SHP77 treated with DMSO at 0.1 percent for 48 hours (cell line): ENCODE results near the gene SLC22A4.

Experiments
- DNase-seq: peaks from one replicate; lab custom pipeline; 2025; lab: John Stamatoyannopoulos, UW

Gene SLC22A4

DNA sequence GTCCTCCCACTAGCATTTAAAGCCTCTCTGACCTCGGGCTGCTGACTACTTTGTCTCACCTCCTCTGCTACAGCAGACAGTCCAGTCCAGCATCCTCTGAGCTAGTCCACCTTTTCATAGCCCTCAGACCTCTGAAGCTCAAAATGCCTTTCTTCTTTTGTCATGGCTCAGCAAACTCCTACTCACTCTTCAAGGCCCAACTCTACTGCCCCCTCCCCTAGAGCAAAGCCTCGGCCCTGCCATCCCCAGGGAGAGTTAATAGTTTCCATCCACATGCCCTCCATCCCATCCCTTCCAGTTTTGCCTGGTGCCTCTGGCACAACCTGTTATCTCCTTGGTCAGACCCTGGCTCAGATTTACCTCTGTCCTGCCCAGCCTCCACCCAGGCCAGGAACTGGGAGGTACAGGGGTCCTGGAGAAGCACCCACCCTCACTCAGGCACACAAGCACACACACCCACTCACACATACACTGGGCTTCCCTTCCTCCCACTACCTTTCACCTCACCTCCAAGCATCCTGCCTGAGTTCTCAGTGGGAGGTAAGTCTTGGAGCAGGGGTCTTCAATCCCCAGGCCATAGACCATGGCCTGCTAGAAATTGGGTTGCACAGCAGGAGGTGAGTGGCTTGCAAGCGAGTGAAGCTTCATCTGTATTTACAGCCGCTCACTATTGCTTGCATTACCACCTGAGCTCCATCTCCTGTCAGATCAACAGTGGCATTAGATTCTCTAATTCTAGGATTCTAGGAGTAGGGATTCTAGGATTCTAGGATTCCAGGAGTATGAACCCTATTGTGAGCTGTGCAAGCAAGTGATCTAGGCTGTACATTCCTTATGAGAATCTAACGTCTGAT, 18.6 kb upstream of the SLC22A4 start:
- no peak for DNase-seq

DNA sequence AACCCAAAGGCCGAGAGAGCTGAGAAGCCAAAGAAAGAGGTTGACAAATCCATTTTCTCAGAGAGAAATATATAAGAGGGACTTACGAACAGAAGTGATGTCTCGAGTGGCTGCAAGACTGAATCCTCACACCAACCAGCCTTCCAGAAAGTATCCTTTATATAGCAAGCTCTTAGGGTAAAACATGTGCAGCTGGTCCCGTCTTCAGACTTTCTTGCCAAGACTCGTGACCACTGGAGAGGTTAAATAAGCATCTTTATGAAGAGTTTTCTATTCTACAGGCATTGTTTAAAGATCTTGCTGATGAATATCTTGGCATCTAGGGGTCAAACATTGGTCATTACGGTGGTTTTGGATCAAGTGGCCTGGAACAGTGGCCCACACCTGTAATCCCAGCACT, 16.9 kb upstream of the SLC22A4 start:
- DNase-seq = no peak

DNA sequence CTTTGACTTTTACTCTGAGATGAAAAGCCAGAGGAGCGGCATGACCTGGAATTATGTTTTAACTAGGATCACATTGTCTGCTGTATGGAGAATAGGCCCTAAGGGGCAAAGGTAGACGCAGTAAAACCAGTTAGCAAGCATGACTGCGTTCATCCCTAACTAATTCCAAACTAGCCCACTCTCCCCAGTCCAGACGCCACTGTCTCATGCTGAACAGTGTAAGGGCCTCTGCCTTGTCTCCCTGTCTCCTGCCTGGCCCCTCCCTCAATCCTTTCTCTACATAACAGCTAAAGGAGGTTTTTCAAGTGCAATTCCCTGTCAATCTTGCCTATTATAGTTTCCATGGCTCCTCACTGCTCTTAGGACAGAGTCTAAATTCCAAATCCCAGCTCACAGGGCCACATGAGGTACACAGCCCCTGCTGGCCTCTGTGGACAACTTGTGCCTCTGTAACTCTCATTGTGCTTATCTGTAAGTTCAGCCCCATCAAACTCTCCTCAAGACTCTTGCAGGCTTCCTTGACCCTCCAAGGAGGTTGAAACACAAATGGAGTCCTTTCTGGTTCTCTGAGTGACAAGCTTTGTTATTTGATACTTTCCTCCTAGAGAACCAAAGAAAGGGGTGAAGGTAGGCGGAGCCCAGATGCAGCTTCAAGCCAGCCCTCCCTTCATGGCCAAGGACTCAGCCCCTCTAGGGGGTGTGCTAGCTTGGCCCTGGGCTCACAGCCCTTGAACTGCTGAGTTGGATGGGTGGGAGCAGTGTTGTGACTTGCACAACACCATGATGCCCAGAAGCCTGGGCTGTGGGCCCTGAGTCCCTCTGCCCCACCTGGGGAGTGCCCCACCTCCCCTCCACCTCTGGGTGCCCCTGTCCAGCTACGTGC, 16.0 kb upstream of the SLC22A4 start:
- DNase-seq = no peak

DNA sequence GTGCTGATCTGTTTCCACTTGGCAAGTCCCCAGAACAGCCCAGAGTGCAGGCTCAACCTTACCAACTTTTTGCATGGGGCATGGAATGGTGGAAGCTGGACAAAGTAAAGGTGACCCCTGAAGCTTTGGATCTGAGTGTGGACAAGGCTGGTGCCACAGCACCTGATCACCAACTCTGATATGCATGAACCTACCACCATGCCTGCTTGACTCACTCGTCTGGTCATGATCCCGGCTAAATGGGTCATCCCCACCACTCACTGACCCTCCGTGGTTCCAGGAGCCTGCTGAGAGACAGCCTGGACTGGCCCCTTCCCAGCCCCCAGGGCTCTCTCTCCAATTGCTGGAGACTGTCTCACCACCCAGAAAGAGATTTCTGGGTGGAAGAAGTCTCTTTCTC, 14.4 kb upstream of the SLC22A4 start:
- DNase-seq = no peak

DNA sequence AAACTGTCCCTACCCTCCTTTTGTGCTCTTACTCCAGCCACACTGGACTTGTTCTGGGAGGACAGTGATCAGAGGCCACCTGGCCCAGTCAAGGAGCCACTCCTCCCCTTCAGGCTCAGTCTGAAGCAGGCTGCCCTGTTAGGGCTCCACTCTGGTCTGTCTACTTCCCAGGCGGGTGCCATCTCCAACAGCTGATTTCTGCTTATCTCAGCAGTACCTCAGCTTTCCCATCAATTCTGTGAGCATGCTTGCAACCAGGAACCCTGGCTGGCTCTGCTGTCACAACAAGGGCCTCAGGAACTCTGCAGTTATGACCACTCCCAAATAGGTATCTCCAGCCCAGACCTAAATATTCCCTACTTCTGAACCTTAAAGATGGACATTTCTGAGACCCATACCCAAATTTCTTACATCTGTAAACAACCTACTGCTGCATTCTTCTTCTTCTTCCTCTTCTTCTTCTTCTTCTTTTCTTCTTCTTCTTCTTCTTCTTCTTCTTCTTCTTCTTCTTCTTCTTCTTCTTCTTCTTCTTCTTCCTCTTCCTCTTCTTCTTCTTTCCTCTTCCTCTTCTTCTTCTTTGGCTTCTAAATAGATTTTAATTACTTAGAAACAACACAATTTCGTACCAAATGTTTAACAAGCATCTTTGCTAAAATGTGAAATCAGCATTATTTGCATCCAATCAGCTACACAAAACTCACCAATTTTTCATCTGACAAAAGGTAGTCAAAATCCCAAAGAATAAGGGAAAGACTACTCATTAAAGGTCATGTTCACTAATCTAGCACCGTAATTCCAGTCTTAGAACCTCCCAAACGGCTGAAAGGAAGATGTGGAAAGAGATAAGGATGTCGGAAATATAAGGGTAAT, 13.6 kb upstream of the SLC22A4 start:
- DNase-seq = no peak

DNA sequence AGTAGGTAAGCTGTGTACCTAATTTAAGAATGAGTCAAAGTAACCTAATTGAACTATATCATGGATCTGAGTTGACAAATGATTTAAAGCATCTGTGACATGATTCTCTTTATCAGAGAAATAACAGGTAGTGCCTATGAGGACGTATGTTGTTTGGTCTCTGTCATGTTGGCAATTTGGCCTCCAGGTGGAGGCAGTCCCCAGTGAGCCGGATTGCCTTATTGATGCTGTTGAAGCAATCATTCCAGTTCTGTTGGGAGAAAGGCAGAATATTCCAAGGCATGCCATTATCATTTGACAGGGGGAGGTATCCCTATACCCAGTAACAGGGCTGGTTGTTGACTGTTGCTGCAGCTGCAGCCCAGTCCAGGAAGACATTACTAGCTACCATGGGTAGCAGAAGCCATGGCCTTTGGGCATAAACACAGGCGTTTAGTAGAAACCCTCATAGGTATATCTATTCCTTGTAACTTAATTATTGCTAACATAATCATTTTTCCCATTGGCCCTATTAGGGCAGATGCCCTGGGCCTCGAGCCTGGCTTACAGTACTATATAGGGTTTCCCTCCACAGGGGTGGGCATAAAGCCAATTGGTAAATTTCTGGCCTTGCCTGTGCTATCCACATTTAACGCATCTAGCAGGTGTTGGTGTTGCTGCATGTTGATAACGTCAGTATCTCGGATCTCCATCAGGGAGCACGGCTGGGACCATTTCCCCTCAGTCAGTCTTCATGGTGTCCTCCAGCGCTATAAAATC, 12.2 kb upstream of the SLC22A4 start:
- no peak for DNase-seq

DNA sequence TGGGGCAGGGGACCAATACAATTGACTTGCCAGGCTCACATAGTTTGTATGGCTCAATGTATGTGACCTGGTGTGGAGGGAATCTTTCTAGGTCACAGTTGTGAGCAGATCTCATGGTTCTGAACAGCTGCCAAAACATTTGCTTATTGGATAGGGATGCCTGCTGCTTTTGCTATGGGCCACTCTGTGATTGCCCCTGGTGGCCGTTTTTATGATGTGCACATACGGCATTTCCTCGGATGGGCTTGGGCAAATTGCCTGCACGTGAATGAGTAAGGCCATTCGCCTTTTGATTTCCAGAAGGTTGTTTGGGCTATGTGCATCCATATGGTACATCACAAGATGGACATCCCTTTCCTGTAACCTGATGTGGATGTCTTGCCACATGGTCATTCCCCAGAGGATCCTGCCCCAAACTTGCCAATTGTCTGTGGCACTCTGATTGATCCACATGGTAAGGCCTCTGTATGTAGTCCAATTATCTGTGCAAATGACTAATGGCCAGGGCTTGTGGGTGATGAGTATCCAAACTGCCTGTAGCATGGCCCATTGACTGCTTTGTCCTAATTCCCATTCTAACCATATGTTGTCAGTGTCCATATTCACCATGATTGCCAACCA, 10.7 kb upstream of the SLC22A4 start:
- DNase-seq = peak; percentile 47

DNA sequence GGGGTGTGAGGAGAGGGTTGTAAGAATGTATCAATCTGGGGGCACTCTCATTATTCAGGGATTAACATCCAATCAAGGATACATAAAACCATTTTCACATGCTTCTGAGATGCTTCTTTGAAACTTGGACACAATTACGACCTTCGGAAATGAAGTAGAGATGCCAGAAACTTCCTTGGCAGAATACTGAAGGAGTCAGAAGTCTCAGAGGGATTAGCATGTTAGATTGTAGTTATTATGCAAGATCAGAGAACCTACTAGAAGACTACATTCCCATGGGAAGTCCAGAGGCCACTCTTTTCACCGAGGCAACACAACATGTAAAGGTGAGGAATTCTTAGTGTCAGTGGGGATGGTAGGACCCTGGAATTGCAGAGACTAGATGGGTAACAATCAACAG, 5.1 kb upstream of the SLC22A4 start:
- DNase-seq = no peak

DNA sequence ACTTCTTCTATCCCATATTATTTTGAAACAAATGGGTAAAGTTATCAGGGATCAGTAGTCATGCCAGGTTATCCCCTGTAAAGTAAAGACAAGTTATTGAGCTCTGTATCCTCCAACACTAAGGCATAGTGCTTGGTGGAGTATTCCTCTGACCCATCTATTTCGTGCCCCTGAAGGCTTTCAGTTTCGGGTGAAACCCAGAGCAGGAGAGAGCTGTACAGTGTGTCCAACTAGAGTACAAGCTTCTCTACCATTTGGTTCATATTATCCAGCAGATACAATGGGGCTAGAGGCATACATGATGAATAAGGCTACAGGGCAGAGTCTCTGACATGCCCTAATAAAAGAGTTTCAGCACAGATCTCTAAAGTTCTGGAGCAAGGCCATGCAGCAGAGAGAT, 3.2 kb upstream of the SLC22A4 start:
- no peak for DNase-seq

DNA sequence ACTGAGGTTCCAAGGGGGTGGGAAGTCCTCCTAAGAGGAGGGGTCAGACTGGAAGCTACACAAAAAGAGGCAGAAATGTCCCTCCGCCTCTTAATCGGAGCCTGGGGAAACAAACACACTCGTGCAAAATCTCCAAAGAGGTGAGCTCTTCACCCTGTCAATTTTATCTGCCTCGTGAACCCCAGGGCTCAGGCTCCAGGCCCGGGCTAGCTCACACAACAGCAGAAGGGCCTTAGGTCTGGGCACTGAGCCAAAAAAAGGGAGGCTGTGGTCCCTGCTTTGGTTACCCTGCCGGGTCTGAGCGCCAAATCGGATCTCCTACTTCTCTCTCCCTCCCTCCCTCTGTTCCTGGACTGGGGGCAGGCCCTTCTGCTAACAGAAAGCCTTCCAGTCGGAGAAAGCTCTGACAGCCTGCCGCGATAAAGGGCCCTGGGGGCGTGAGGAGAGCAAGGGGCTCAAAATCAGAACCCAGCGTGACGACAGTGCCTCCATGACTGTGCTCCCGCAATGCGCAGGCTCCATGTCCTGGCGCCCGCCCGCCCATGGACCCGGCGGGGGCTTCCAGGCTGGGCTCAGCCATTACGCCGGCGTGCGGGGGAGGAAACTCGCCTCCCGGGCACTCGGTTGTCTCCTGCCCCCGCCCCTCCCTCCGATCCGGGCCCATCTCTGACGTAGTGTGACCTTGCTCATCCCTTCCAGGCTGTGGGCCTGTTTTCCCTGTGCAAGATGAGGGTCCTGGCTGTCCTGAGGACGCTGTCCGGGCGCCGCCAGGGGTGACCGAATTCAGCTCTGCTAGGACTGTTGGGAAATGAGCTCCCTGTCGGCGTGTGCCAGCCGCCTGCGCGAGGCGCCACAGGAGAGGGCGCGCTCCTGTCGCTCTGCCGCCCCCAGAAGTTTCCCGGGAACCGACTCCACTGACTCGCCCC, 865 bp upstream of the SLC22A4 start:
- peak; percentile 84 for DNase-seq

DNA sequence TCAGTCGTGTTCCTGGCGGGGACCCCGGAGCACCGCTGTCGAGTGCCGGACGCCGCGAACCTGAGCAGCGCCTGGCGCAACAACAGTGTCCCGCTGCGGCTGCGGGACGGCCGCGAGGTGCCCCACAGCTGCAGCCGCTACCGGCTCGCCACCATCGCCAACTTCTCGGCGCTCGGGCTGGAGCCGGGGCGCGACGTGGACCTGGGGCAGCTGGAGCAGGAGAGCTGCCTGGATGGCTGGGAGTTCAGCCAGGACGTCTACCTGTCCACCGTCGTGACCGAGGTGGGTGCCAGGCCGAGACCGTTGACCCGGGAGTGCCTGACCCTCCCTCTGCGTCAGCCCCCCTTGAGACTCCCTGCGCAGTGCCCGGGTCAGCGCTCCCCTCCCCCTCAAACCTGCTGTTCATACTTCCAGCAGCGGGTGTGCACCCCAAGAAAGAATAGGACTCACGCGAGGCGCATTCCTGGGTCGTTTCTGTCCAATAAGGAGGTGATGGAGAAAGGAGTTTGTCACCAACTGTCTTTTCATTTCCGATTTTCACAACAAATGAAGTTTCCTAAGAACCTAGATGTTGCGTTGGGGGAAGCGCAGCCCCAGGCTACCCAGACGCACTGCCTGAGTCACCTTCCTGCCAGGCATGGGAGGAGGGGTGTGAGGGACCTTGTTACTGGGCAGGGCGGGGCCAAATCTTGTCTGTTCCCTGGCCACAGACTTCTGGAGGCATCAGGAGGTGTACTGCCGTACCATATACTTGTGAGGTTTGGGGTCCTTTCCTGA, 722 bp downstream of the SLC22A4 start:
- DNase-seq = no peak

DNA sequence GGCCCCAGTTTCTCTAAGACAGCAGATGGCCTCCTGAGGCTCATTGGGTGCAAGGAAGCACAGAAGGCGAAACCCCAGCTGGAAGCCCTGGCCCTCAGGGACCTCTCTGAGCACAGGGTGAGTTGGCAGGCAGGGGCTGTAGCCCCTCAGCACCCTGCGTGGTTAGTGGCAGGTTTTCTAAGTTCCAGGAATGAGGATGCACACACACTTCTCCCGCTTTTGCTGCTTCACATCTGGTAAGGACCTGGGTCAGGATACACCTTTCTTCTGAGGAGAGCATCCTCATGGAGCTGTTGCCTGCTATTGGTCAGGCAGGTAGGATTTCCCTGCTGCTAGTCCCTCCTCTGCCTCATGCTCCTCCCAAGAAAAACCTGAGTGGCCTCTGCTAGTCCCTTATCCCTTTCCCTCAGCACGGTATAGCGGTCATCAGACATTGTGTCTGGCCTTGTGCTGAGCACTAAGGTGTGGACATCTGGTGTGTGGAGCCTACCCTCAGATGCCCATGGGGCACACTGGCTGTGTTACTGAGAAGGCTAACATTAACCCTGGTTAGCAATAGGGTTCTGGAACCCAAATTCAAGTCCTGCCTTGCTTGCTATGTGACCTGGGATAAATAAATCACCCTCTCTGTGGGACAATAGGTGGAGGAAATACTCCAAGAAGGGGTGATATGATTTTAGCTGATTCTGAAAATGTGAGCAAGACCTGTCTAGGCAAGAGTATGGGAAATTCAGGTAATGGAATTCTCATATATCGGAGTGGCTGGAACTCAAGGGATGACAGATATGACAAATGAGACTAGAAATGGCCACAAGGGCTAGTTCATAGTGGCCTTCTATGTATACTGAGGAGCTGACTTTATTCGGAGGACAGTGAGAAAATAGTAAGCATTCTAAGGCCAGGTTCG, 1.6 kb downstream of the SLC22A4 start:
- no peak for DNase-seq

DNA sequence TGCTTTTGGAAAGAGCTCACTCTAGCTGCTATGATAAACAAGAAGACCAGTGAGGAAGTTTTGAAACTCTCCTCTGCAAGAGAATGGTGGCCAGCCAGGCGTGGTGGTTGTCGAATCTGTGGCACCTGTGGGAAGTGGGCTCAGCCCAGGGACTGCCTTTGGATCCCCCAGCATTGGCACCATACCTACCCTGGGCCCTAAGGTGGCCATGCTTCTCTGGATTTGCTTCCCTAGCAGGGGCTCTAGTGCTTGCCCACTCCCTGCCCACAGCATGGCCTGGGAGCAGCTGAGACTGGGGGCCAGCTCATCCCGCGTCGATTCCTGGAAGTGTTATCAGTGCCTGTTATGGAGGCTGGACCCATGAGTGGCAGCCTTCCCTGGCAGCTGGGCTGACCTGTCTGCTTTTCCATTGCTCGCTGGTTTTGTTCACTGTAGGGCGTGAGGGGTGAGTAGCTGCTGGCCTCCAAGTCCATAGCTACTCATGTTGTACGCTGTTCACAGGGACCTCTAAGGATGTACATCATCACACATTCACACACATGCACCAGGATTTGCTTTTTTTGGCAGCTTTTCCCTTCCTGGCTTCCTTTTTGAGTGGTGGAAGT, 2.3 kb downstream of the SLC22A4 start:
- DNase-seq = no peak

DNA sequence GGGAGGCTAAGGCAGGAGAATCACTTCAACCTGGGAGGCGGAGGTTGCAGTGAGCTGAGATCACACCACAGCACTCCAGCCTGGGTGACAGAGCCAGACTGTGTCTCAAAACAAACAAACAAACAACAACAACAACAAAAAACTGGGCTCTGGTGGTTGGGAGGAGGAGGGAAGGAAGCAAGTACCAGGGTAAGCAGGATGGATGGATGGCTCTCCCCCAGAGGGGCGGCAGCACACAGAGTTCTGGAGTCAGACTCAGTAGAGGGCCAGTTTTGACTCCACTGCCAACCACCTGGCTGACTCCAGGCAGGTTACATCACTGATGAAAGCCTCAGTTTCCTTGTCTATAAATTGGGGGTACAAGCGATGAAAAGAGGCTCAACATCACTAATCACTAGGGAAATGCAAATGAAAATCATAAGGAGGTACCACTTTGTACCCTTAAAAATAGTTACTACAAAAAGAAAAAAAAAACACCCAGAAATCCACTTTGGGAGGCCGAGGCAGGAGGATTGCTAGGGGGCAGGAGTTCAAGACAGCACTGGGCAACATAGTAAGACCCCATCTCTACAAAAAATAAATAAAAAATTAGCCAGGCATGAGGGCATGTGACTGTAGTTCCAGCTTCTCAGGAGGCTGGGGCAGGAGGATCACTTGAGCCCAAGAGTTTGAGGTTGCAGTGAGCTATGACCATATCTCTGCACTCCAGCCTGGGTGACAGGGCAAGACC, 3.2 kb downstream of the SLC22A4 start:
- DNase-seq = no peak

DNA sequence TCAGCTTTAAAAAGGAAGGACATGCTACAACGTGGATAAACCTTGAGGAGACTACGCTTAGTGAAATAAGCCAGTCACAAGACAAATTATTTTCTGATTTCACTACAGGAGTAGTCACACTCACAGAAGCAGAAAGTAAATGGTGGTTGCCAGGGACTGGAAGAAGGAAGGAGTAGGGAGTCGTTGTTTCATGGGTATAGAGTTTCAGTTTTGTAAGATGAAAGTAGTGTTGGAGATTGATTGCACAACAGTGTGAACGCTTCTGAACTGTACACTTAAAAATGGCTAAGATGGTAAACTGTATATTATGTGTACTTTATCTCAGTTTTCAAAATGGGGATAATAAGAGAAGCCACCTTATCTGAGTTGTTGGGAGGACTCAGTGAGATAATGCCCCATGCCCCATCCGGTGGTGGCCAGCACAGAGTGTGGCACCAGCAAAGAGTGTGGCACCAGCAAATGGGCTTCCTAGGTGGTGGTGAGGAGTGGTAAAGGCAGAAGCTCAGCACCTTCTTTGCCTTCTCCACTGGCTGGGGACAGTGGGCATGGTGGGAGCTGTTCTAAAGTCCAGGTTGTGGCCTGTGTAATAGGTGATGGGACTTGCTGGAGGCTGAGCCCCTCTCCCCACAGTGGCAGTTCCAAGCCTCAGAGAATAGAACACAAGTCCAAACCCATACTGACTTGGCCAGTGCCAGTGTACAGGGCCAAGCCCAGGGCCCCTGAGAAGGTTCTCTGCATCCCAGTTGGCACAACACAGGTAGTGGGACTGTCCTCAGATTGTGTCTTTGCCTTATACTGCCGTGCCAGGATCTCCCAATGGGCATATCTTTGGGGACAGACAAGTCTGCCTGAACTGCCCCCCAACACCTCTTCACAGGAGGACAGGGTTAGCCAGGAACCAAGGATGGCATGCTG, 4.4 kb downstream of the SLC22A4 start:
- no peak for DNase-seq

DNA sequence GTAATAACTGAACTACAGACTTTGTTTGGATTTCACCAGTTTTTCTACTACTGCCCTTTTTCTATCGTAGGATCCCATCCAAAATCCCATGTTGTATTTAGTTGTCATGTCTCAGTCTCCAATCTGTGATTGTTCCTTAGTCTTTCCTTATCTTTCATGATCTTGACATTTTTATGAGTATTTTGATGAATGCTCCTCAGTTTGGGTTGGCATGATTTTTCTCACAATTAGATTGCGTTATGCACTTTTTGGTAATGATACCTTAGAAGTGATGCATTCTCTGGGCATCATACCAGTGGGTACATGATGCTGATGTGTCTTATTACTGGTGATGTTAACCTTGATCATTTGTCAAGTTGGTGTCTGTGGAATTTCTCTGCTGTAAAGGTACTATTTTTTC, 5.7 kb downstream of the SLC22A4 start:
- no peak for DNase-seq
